Heart right ventricle (tissue), 16 donors: Measurements from ENCODE around the gene FGF5. TPM values are rescaled to one million over a fixed set of nuclear protein-coding genes. Genes with fewer than 3 reads are reported as not detected.

Experiments used
- ATAC-seq, 8 donors: fragments of 200-7000 bp; cut with Tn5 transposase; one replicate each; pipeline ENCODE4 v1.9.1; 2020; ENCODE audit warnings: mild to moderate bottlenecking in 8 of 8, moderate library complexity in 8 of 8, moderate number of reproducible peaks in 1 of 8
- DNase-seq, 2 donors: peaks; one replicate each; pipeline ENCODE4 v3.0.0-alpha.2; 2020
- H3K27ac ChIP-seq, 10 donors: fragments of 200-600 bp; sonication (generic) in 2 of 10; one replicate each; pipeline versions ENCODE4 v1.5.0 to v1.8.0; 2020 to 2022; ENCODE audit warnings: mild to moderate bottlenecking in 3 of 10
- H3K27me3 ChIP-seq, 7 donors: fragments of 200-600 bp; one replicate each; pipeline ENCODE4 v1.8.0; 2021 to 2022; ENCODE audit warnings: mild to moderate bottlenecking in 2 of 7
- H3K36me3 ChIP-seq, 9 donors: fragments of 200-600 bp; sonication (generic) in 1 of 9; one replicate each; pipeline versions ENCODE4 v1.5.0 to v1.8.0; 2020 to 2022; ENCODE audit warnings: mild to moderate bottlenecking in 2 of 9
- H3K4me1 ChIP-seq, 9 donors: fragments of 200-600 bp; sonication (generic) in 1 of 9; one replicate each; pipeline versions ENCODE4 v1.5.0 to v1.8.0; 2020 to 2022; ENCODE audit warnings: mild to moderate bottlenecking in 4 of 9
- H3K4me3 ChIP-seq, 10 donors: fragments of 200-600 bp; sonication (generic) in 2 of 10; one replicate each; pipeline versions ENCODE4 v1.5.0 to v1.8.0; 2020 to 2022; ENCODE audit warnings: mild to moderate bottlenecking in 7 of 10, moderate library complexity in 2 of 10
- H3K9me3 ChIP-seq, 11 donors: fragments of 200-600 bp in 10 of 11; sonication (generic) in 2 of 11; one replicate each; pipeline versions ENCODE4 v1.5.0 to v1.8.0; 2013 to 2022; ENCODE audit warnings: mild to moderate bottlenecking in 2 of 11, control low read depth in 1 of 11, moderate library complexity in 1 of 11
- WGBS, 2 donors: extraction: QIAGEN DNeasy Blood & Tissue Kit; methylation state at CpG; one replicate each; pipeline ENCODE4 v1.1.7; 2013; ENCODE audit warnings: inconsistent platforms in 1 of 2; 5-methylcytosine and 5-hydroxymethylcytosine counted together
- intact Hi-C, 10 donors: fragments of 100-400 bp; cut with DNase I; formaldehyde crosslinking; loops; one replicate each; pipeline versions ENCODE4 v1.11.1 to v1.14.2; 2022
- long read RNA-seq, 3 donors: library from polyadenylated mRNA; unstranded; transcript quantifications; one replicate each; pipeline ENCODE4 v2.0.0, GENCODE V29; 2020 to 2021
- polyA plus RNA-seq, 2 donors: library from polyadenylated mRNA; stranded (reverse); fragments of 200-250 nt; gene quantifications; one replicate each; pipeline ENCODE4 v1.2.3, GENCODE V29; 2013
- total RNA-seq, 10 donors: library from RNA; stranded (reverse); fragmentation: NEBNext Ultra II Directional in 3 of 10; extraction: Animal tissue kit (Norgen Biotek cat#: 25700) in 3 of 10; gene quantifications; one replicate each; pipeline versions ENCODE4 v1.2.1 to v1.2.4, GENCODE V29; 2021 to 2023
- TF ChIP-seq, protein P1 (sequence below), 9 donors: fragments of 200-600 bp; sonication (generic) in 2 of 9; IDR thresholded peaks; one replicate each; pipeline versions ENCODE4 v1.5.0 to v1.8.0; 2021 to 2022; ENCODE audit warnings: antibody characterized with exemption in 9 of 9, mild to moderate bottlenecking in 5 of 9, moderate library complexity in 1 of 9
- donor health status: Arrhythmogenic right ventricular cardiomyopathy.
- donor health status: ischemic (EF 13 %, LVEDD 7.1; RV severe dilation, severe dysfunction).
- donor health status: healthy with polysubstance abuse.
- donor health status: DM: no; HTN: yes; CAD: no.
- donor health status: DM: no; HTN: no; CAD: no.
- donor health status: ischemic (EF 25% LVEDD 6.9; RV normal size, moderate dysfunction).
- donor health status: ischemic (EF 25% LVEDD 5.7; RV mildly dilated, moderate dysfunction).
- donor health status: healthy.
- donor health status: DM: yes; HTN: yes; CAD: no.
- donor health status: Ischemic cardiomyopathy.
- donor health status: ischemic (EF 35%, LVEDD 5.7; RV mildly dilated, moderate dysfunction).
- donor health status: nonischemic (EF 11% LVEDD 7.7; RV severe dilation, severe dysfunction).
- donor health status: DM: yes; HTN: yes; CAD: no.
- donor health status: PGD.
- donor health status: ischemic (EF 29% LVEDD 5.4; RV normal size, mild dysfunction).
- donor health status: nonischemic (EF 23%, LVEDD 6.1; RV moderate dilation, normal function).

The FGF5 gene, protein sequence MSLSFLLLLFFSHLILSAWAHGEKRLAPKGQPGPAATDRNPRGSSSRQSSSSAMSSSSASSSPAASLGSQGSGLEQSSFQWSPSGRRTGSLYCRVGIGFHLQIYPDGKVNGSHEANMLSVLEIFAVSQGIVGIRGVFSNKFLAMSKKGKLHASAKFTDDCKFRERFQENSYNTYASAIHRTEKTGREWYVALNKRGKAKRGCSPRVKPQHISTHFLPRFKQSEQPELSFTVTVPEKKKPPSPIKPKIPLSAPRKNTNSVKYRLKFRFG
- total RNA-seq: 1 to 10 TPM in 1 of 10 donors, under 1 TPM in 6, not detected in 3; 0.05 to 1.0 (median 0.51) TPM
- under 1 TPM; 0.13 to 0.51 TPM for polyA plus RNA-seq
- long read RNA-seq, donor 1, full-length matches to known transcripts: 1 of 1 reads
- long read RNA-seq, donor 1, partial matches to known transcripts: 0 of 1 reads
- long read RNA-seq, donor 1, other reads (novel, unspliced or antisense): 0 of 1 reads
- long read RNA-seq, donor 2, full-length matches to known transcripts: 3 of 3 reads
- long read RNA-seq, donor 2, partial matches to known transcripts: 0 of 3 reads
- long read RNA-seq, donor 2, other reads (novel, unspliced or antisense): 0 of 3 reads
- long read RNA-seq, donor 3, partial matches to known transcripts: 0 of 2 reads
- long read RNA-seq, donor 3, other reads (novel, unspliced or antisense): 2 of 2 reads

DNA sequence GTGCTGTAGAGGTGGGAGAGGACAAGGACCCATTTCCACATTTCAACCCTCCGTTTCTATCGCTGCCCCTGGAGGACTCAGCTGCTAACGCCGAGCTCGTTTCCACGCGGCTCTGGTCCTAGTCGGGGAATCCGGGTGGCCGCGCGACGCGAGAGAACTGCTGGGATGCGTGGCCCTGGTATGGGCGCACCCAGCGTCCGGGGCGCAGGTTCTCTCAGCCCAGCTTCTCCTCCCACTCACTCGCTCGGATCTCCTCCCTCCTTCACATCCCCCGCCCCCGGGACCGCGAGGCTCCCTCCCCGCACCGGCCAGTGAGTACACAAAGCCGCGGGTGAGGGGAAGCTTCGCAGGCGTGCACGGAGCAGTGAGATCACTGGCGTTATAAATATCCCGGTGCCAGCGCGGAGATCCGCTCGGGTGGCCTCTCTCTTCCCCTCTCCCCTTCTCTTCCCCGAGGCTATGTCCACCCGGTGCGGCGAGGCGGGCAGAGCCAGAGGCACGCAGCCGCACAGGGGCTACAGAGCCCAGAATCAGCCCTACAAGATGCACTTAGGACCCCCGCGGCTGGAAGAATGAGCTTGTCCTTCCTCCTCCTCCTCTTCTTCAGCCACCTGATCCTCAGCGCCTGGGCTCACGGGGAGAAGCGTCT, at the start of gene FGF5:
FGF5 (plus strand) TSS at position 412 of the 649 bp plus-strand sequence; CDS start at position 573, 161 bp downstream.
- peaks cover 0 to 24% (median 14%) of the 10 kb centered on the region in 9 donors for H3K4me1 ChIP-seq
- H3K27me3 ChIP-seq: peaks cover 6 to 88% (median 72%) of the 10 kb centered on the region in 7 donors
- ATAC-seq (peak; percentile 37 to 92 (median 82)), DNase-seq (peak; percentile 30 to 42)
- H3K9me3 ChIP-seq: no peaks in the 10 kb centered on the region
- H3K27ac ChIP-seq: peak within 1 kb of the TSS in 1 of 10 donors; percentile 31
- TF ChIP-seq, protein P1, sequence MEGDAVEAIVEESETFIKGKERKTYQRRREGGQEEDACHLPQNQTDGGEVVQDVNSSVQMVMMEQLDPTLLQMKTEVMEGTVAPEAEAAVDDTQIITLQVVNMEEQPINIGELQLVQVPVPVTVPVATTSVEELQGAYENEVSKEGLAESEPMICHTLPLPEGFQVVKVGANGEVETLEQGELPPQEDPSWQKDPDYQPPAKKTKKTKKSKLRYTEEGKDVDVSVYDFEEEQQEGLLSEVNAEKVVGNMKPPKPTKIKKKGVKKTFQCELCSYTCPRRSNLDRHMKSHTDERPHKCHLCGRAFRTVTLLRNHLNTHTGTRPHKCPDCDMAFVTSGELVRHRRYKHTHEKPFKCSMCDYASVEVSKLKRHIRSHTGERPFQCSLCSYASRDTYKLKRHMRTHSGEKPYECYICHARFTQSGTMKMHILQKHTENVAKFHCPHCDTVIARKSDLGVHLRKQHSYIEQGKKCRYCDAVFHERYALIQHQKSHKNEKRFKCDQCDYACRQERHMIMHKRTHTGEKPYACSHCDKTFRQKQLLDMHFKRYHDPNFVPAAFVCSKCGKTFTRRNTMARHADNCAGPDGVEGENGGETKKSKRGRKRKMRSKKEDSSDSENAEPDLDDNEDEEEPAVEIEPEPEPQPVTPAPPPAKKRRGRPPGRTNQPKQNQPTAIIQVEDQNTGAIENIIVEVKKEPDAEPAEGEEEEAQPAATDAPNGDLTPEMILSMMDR (IDR thresholded peaks at IDR 0.05): no peak
- WGBS, 2 donors: 1% methylated on average over 46 to 50 of the region's 50 CpGs
- peak within 1 kb of the TSS; percentile 12 to 55 (median 49) for H3K4me3 ChIP-seq
- H3K36me3 ChIP-seq: no peaks in the 10 kb centered on the region
- intact Hi-C loops: no loop called here

DNA sequence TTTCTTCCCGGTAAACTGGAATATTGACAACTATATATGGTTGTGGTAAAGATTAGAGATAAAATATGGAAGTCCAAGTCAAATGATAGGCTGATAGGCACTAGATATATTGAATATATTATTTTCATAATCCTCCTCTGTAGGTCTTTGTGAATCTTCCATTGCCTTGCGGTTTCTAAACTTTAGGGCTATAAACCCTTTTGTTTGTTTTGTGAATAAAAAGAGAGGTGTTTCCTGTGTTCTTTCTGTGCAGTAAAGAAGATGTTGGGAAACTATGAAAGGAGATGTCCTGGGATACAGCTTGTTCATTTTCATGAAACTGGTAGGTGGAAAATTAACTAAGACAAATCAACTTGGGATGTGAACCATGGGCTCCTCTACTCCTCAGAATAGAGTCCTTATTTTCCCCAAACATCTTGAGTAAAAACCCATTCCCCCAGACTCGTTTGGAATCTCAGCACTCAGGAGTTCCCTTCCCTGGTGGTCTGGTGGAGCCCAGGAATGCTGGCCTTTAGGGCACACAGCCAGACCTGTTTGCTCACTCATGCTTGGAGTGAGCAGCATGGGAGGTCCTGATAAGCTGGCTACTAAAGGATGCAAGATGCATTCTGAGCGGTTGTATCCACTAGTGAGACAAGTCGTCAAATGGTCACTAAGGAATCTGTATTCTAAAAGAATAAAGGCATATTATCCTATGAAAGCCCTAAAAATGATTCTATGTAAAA, 47.0 kb upstream of the FGF5 start:
- H3K4me3 ChIP-seq: no peak overlapping the region
- TF ChIP-seq, protein P1 (IDR thresholded peaks at IDR 0.05): no peak
- DNase-seq (no peak), ATAC-seq (no peak)
- 34% methylated on average over 5 of the region's 5 CpGs for WGBS, 2 donors
- no peak overlapping the region for H3K27ac ChIP-seq
- intact Hi-C loops: loop anchor here in 8 of 10 donors (5.0 to 10.0 kb wide), 4 partner anchors 145 to 1272 kb away; partner anchors contain the start of gene ANTXR2 (in 1 of the 8)
- peaks cover 0 to 79% (median 32%) of the 10 kb centered on the region in 7 donors for H3K27me3 ChIP-seq
- no peaks in the 10 kb centered on the region for H3K36me3 ChIP-seq
- no peaks in the 10 kb centered on the region for H3K9me3 ChIP-seq
- peaks cover 0 to 6% (median 0%) of the 10 kb centered on the region in 9 donors for H3K4me1 ChIP-seq

DNA sequence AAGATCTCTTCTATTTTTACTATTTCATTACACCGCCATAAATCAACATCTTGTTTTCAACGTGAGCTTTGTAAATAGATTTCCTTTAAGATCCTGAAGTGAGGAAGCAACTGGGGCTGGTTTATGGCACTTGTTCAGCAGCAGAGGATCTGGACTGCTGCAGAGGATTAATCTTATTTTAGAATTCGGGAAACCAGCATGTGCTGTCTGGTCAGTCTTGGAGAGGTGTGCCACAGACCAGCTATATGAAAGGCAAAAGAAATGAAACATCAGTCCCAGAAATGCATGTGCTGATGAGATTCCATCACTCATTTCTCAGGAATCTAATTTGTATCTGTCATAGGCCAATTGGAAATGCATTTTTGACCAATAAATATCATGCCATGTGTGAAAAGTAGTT, 45.8 kb upstream of the FGF5 start:
- Histone ChIP-seq H3K9me3 (no peaks in the 10 kb centered on the region), H3K4me1 (peaks cover 0 to 6% (median 0%) of the 10 kb centered on the region in 9 donors), H3K4me3 (no peak overlapping the region), H3K36me3 (no peaks in the 10 kb centered on the region), H3K27ac (no peak overlapping the region), H3K27me3 (peaks cover 0 to 91% (median 32%) of the 10 kb centered on the region in 7 donors)
- no peak for ATAC-seq
- TF ChIP-seq, protein P1 (IDR thresholded peaks at IDR 0.05): no peak
- WGBS, 2 donors: 34 to 45% methylated on average over 3 of the region's 3 CpGs
- no peak for DNase-seq
- intact Hi-C loops: no loop called here
